OCI-LY1 (cell line): ENCODE results near the gene ZNF821.
"Not testable (repeated sequence)": the region's sequence is repeated elsewhere in the genome, so short reads cannot be mapped to it uniquely, and the experiment has no call there.

Source experiments
- H2AFZ ChIP-seq: fragments of 200-600 bp; sonication (generic), shearing (Covaris generic); 2 replicates; pipeline ENCODE4 v1.6.0; 2014; ENCODE audit warnings: antibody characterized with exemption, mild to moderate bottlenecking, low read length
- H3F3A ChIP-seq: fragments of 200-600 bp; sonication (generic), shearing (Covaris generic); 2 replicates; pipeline ENCODE4 v1.6.0; 2014; ENCODE audit warnings: mild to moderate bottlenecking, antibody characterized with exemption, low read length, moderate library complexity; ENCODE audit not compliant: insufficient read depth
- H3K27ac ChIP-seq: fragments of 200-600 bp; sonication (generic); 2 replicates; pipeline ENCODE4 v1.5.1; 2014; ENCODE audit warnings: low read length, mixed run types, mild to moderate bottlenecking, low read depth; ENCODE audit not compliant: poor library complexity, severe bottlenecking
- H3K27me3 ChIP-seq: fragments of 200-600 bp; sonication (generic); 2 replicates; pipeline ENCODE4 v1.6.0; 2014; ENCODE audit warnings: antibody characterized with exemption, mild to moderate bottlenecking, low read length, moderate library complexity; ENCODE audit not compliant: insufficient read depth
- H3K36me3 ChIP-seq: fragments of 200-600 bp; sonication (generic); 2 replicates; pipeline ENCODE4 v1.6.1; 2014; ENCODE audit warnings: mild to moderate bottlenecking, antibody characterized with exemption, low read length, moderate library complexity, mixed read lengths; ENCODE audit not compliant: insufficient read depth
- H3K4me1 ChIP-seq: fragments of 200-600 bp; sonication (generic); 2 replicates; pipeline ENCODE4 v1.5.1; 2014; ENCODE audit warnings: mild to moderate bottlenecking, low read length, moderate library complexity; ENCODE audit not compliant: insufficient read depth, severe bottlenecking
- H3K4me2 ChIP-seq: fragments of 200-600 bp; sonication (generic), shearing (Covaris generic); 2 replicates; pipeline ENCODE4 v1.6.1; 2014; ENCODE audit warnings: low read length
- H3K4me3 ChIP-seq: fragments of 200-600 bp; sonication (generic); 2 replicates; pipeline ENCODE4 v1.5.1; 2014; ENCODE audit warnings: low read length, low read depth, mild to moderate bottlenecking, mixed read lengths; ENCODE audit not compliant: poor library complexity, severe bottlenecking
- H3K79me2 ChIP-seq: fragments of 200-600 bp; shearing (Covaris generic); 2 replicates; pipeline ENCODE4 v1.6.1; 2016; ENCODE audit warnings: mixed run types, low read length, mixed read lengths; ENCODE audit not compliant: insufficient read depth
- H3K9ac ChIP-seq: fragments of 200-600 bp; sonication (generic), shearing (Covaris generic); 2 replicates; pipeline ENCODE4 v1.6.1; 2014; ENCODE audit warnings: mild to moderate bottlenecking, low read length, mixed read lengths
- H3K9me2 ChIP-seq: fragments of 200-600 bp; sonication (generic), shearing (Covaris generic); 2 replicates; pipeline ENCODE4 v1.6.1; 2014; ENCODE audit warnings: low read depth, mild to moderate bottlenecking, low read length, mixed read lengths
- H3K9me3 ChIP-seq: fragments of 200-600 bp; shearing (Covaris generic); 2 replicates; pipeline ENCODE4 v1.6.1; 2014; ENCODE audit warnings: low read length, mixed read lengths
- H4K20me1 ChIP-seq: fragments of 200-600 bp; sonication (generic), shearing (Covaris generic); 2 replicates; pipeline ENCODE4 v1.6.0; 2016; ENCODE audit warnings: mild to moderate bottlenecking, low read length; ENCODE audit not compliant: insufficient read depth
- EZH2 ChIP-seq: fragments of 200-600 bp; sonication (generic), shearing (Covaris generic); IDR thresholded peaks from 2 replicates; pipeline ENCODE4 v1.8.0; 2017; ENCODE audit warnings: borderline replicate concordance, mixed run types, mild to moderate bottlenecking, antibody characterized with exemption, low read length, moderate library complexity, mixed read lengths
- TF ChIP-seq, protein P1 (sequence below): fragments of 200-600 bp; sonication (generic), shearing (Covaris generic); IDR thresholded peaks from 2 replicates; pipeline ENCODE4 v1.5.1; 2017; ENCODE audit warnings: mild to moderate bottlenecking, antibody characterized with exemption, low read length, moderate library complexity, mixed read lengths

ZNF821 gene

GRCh38 chr16:71867939-71868338 lies 16.0 kb downstream of the ZNF821 start:
- Histone ChIP-seq H3K4me1 (no peaks in the 10 kb centered on the region), H3K4me2 (no peak overlapping the region), H3K9ac (no peak overlapping the region), H4K20me1 (no peaks in the 10 kb centered on the region), H3F3A (no peaks in the 10 kb centered on the region), H3K27ac (no peak overlapping the region), H3K4me3 (no peak overlapping the region), H3K79me2 (no peaks in the 10 kb centered on the region), H3K27me3 (no peaks in the 10 kb centered on the region), H3K9me2 (no peaks in the 10 kb centered on the region), H3K9me3 (no peaks in the 10 kb centered on the region), H3K36me3 (peaks cover 18% of the 10 kb centered on the region), H2AFZ (no peak overlapping the region)
- TF ChIP-seq, protein P1, sequence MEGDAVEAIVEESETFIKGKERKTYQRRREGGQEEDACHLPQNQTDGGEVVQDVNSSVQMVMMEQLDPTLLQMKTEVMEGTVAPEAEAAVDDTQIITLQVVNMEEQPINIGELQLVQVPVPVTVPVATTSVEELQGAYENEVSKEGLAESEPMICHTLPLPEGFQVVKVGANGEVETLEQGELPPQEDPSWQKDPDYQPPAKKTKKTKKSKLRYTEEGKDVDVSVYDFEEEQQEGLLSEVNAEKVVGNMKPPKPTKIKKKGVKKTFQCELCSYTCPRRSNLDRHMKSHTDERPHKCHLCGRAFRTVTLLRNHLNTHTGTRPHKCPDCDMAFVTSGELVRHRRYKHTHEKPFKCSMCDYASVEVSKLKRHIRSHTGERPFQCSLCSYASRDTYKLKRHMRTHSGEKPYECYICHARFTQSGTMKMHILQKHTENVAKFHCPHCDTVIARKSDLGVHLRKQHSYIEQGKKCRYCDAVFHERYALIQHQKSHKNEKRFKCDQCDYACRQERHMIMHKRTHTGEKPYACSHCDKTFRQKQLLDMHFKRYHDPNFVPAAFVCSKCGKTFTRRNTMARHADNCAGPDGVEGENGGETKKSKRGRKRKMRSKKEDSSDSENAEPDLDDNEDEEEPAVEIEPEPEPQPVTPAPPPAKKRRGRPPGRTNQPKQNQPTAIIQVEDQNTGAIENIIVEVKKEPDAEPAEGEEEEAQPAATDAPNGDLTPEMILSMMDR = no peak
- TF ChIP-seq EZH2 = no peak

GRCh38 chr16:71867175-71867574 lies 16.8 kb downstream of the ZNF821 start:
- H3K27ac ChIP-seq, H3K9me3 ChIP-seq, H3K79me2 ChIP-seq, H3F3A ChIP-seq, H3K4me3 ChIP-seq, H4K20me1 ChIP-seq, H3K9ac ChIP-seq, H2AFZ ChIP-seq, H3K4me2 ChIP-seq, H3K4me1 ChIP-seq, H3K9me2 ChIP-seq, H3K27me3 ChIP-seq: not testable (repeated sequence)
- H3K36me3 ChIP-seq = peaks cover 18% of the 10 kb centered on the region

- Histone ChIP-seq H3K36me3 (peaks cover 24% of the 10 kb centered on the region), H3K9me3 (no peaks in the 10 kb centered on the region)
Observed at GRCh38 chr16:71865173-71865863, 18.7 kb downstream of the ZNF821 start.

More at GRCh38 chr16:71865173-71865863, 18.7 kb downstream of the ZNF821 start:
- H3K9me2 ChIP-seq = no peaks in the 10 kb centered on the region
- H3F3A ChIP-seq = no peaks in the 10 kb centered on the region
- no peak overlapping the region for H3K9ac ChIP-seq
- H4K20me1 ChIP-seq = no peaks in the 10 kb centered on the region
- H3K4me1 ChIP-seq = no peaks in the 10 kb centered on the region
- no peaks in the 10 kb centered on the region for H3K27me3 ChIP-seq
- no peak overlapping the region for H3K4me3 ChIP-seq
- TF ChIP-seq, protein P1 = no peak
- no peak for TF ChIP-seq EZH2
- no peak overlapping the region for H2AFZ ChIP-seq
- H3K27ac ChIP-seq = no peak overlapping the region
- H3K4me2 ChIP-seq = no peak overlapping the region
- H3K79me2 ChIP-seq = no peaks in the 10 kb centered on the region
